ENCODE measurements around the gene POC1A. TPM values are rescaled to one million over a fixed set of nuclear protein-coding genes. Genes with fewer than 3 reads are reported as not detected.

POC1A gene
- 10 to 100 TPM in 2 of 5 donors, 1 to 10 TPM in 3; 8.5 to 13.2 (median 9.8) TPM for polyA plus RNA-seq (ENCODE audit: insufficient read depth in 1 of 5, insufficient read length in 5 of 5, low replicate concordance in 1 of 5)
- long read RNA-seq, donor 1, transcript POC1A-201 (11 exons, 1,898 nt), result major isoform, 5 of 6 reads
- long read RNA-seq, donor 1, partial matches to known transcripts, result 0 of 6 reads
- long read RNA-seq, donor 1, other reads (novel, unspliced or antisense), result 0 of 6 reads
- long read RNA-seq, donor 2, partial matches to known transcripts, result 0 of 4 reads
- long read RNA-seq, donor 2, other reads (novel, unspliced or antisense), result 0 of 4 reads
- long read RNA-seq, donor 3, partial matches to known transcripts, result 0 of 2 reads
- long read RNA-seq, donor 3, other reads (novel, unspliced or antisense), result 0 of 2 reads
- long read RNA-seq, donor 4, result 0 reads
- long read RNA-seq, donor 5, partial matches to known transcripts, result 0 of 1 reads
- long read RNA-seq, donor 5, other reads (novel, unspliced or antisense), result 0 of 1 reads
- long read RNA-seq, donor 6, partial matches to known transcripts, result 0 of 3 reads
- long read RNA-seq, donor 6, other reads (novel, unspliced or antisense), result 0 of 3 reads
- long read RNA-seq, donor 7, partial matches to known transcripts, result 0 of 2 reads
- long read RNA-seq, donor 7, other reads (novel, unspliced or antisense), result 0 of 2 reads
- long read RNA-seq, donor 8, result 0 reads

- DNase-seq, result peak; percentile 93 to 95
Observed at GRCh38 chr3:52154135-52155094, at the start of gene POC1A. TSS of gene POC1A (minus strand) at chr3:52154423. CDS start at chr3:52154372, 51 bp downstream.

DNA sequence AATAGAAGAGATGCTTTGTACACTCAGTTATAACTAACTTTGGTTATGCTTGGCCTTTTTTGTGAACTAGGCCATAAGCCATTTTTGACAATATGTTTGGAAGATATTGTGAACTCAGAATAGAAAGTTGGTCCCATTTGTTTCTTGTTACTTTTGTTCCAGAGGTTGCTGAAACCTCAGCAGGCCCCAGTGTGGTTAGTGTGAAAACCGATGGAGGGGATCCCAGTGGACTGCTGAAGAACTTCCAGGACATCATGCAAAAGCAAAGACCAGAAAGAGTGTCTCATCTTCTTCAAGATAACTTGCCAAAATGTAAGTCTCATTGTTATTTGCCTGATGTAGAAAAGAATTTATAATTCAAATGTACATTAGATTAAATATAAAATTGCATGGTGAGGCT is 49.5 kb upstream of the POC1A start:
- DNase-seq, result no peak

DNA sequence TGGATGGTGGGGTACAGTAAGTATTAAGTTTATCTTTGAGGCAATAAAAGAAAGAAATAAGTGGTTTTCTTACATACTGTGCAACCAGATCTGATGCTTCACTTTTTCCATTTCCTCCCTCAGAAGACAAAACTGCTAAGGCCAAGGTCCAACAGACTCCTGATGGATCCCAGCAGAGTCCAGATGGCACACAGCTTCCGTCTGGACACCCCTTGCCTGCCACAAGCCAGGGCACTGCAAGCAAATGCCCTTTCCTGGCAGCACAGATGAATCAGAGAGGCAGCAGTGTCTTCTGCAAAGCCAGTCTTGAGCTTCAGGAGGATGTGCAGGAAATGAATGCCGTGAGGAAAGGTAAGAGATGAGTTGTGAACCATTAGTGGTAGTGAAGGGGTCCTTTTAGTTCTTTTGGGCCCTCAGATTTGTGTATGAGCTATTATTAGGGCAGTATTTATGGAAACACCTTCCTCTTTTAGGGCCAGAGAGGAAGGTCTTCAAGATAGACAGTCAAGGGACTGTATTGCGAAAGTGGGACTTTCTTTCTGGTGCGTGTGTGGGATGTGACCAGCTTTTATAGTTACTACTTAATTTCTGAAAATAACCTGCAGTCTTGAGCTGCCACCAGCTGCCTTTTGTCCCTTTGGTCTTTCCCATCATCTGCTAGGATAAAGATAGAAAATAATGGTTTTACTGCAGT is 48.3 kb upstream of the POC1A start:
- DNase-seq, result no peak

- DNase-seq, result no peak
Observed at GRCh38 chr3:52200981-52201679, 46.9 kb upstream of the POC1A start.

- no peak for DNase-seq
Observed at GRCh38 chr3:52198643-52199608, 44.7 kb upstream of the POC1A start.

DNA sequence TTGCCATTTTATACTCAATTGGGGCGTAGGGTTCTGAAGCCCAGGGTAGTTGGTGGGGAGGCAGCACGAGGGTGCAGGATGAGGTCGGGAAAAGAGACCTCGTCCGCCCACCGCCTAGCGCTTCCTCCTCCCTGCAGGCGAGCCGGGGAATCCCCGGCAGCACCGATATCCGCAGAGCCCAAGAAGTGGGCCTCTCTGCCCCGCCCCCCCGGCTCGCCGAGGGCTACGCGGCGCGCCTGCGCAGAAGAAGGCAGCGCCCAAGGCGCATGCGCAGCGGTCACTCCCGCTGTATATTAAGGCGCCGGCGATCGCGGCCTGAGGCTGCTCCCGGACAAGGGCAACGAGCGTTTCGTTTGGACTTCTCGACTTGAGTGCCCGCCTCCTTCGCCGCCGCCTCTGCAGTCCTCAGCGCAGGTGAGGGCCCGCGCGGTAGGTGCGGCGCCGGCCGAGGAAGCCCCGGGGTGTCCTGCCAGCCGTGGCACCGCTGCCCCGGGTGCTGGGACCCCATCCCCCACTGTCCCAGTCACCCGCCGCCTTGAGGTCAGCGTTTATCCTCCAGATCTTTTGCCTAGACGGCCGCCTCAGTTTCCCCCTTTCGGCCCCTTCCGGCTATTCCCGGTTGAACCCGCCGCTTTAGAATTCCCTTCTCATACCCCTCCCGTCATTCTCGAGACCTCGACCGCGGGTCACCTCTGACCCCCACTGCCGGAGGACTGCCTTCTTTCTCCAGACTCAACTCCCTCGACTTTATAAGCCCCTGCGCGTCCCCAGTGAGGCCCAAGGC is 43.8 kb upstream of the POC1A start, which contains the start of gene ALAS1:
TSS of gene ALAS1 (plus strand) at position 319 of the 784 bp plus-strand sequence. CDS start 1,082 bp downstream, outside the sequence.
- DNase-seq, result peak; percentile 96

DNA sequence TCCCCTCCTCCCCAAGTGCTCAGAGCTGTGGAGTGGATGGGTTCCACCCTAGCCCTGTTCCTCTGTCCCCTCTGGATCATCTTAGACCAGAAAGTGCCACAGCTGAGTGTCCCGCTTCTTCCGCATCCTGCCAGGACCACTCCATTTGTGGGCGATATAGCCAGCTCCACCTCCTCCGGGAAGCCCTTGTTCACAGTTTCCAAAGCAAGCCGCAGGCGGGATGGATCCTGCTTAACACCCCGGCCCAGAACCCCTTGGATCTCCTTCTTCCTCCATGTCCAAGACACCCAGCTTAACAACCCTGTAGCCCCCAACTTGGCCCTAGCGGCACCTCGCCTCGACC is 43.2 kb upstream of the POC1A start:
- no peak for DNase-seq

- DNase-seq, result no peak
Observed at GRCh38 chr3:52196977-52197376, 42.8 kb upstream of the POC1A start.

DNA sequence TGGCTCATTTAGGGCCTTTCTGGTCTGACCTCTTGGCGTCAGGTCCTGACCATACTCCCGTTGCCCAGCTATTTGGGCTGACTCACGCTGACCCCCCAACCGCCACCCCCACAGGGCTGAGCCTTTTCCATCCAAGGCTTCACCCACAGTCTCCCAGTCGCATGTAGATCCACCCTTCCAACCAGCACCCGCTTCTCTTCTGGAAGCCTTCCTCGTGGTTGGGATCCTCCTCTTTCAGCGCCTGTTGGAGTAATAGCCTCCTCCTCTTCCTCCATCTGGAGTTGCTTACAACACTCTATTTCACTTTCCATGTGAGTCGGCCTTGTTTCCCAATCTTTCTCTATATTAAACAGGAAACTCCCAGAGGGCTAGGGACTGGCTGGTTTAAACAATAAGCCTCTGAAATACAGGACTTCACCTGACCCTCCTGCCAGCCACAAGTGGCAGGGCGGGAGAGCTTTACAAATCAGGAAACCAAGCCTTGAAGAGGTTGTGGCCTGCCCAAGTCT is 41.7 kb upstream of the POC1A start:
- no peak for DNase-seq

DNA sequence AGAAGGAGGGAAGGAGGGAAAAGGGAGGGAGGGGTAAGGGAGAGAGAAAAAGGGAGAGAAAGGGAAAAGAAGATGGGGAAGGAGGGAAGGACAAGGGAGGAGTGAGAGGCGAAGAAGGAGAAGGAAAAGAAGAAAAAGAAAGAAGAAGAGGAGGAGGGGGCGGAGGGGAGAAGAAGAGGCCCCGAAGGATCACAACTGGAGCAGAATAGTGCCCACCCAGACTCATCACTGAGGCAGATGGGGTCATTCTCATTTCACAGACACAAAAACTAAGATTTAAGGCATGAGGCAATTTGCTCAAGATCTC is 41.0 kb upstream of the POC1A start:
- no peak for DNase-seq

GRCh38 chr3:52194485-52195290 is 40.5 kb upstream of the POC1A start:
- DNase-seq, result peak; percentile 85 to 88

DNA sequence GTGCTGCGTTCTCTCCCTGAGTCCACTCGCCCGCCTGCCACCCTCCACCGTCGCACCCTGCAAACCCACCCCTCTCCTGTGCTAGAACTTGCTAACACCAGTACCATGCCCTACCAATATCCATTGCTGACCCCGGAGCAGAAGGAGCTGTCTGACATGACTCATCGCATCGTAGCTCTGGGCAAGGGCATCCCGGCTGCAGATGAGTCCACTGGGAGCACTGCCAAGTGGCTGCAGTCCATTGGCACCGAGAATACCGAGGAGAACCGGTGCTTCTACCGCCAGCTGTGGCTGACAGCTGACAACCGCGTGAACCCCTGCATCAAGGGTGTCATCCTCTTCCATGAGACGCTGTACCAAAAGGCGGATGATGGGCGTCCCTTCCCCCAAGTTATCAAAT is 38.8 kb upstream of the POC1A start:
- DNase-seq, result no peak

DNA sequence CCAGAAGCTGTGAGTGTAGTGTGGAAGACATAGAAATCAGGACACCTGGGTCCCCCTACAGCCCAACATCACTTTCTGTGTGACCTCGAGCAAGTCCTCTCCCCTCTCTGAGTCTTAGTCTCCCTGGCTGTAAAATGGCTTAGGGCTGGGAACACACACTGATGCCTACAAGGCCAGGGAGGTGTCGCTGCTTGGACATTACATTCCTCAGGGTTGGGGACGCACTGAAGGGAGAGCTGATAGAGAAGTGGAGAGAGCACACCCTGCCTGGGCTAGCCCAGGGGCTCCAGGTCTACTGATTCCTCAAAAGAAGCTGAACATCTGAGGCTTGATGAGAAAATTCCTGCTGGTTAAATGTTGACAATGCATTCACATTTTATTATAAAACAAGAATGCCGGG is 37.4 kb upstream of the POC1A start:
- no peak for DNase-seq

DNA sequence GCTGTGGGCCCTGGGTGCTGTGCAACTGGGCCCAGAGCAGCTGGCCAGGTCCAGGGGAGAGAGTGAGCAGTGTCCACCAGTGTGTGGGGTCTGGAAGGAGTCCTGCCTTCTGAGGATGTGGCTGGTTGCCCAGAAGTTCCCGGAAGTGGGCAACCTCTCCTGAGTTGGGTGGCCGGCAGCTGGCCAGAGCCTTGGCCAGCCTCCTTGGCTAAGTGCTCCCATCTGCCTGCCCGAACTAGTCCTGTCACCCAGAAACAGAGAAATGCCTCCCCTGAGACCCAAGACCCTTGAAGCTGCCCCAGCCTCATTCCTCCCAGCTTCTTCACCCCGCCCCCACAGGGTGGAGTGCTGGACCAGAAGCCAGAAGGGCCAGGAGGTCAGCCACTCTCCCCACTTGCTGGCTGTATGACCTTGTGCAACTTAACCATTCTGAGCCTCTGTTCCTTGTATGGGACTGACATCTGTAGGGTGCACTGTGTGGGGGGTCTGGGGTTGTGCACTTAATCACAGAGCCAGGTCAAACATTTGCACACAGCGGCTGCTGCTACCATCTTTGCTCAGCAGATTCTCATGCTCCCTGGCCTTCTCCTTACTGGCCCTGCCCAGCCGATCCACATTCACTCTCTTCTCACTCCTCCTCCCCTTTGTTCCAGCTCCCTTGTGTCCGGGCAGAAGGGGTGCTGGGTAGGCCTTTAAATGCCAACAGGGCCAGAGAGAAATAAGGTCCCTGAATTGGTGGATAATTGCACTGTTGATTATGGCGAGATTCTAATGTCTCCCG is 36.3 kb upstream of the POC1A start:
- DNase-seq, result peak; percentile 65 to 68

- no peak for DNase-seq
Observed at GRCh38 chr3:52188556-52188955, 34.3 kb upstream of the POC1A start.

- DNase-seq, result no peak
Observed at GRCh38 chr3:52186729-52187128, 32.5 kb upstream of the POC1A start.

DNA sequence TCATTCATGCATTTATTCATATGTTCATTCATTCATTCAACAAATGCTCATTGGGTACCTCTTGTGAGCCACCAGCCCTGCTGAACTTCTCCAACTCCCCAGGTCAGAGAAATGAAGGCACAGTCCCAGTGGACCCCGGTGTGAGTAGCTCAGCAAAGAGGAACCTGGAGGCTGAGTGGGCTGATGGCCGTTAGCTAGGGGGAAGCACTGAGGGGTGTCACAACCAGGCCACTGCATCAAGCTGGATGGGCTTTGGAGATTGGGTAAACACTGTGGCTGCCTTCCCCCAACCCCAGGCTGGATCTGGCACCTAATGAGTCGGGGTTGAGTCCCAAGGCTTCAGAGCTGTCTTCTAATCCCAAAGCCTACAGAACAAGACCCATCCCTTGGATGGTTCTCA is 31.6 kb upstream of the POC1A start:
- DNase-seq, result no peak

Data from right lung (tissue), 10 donors.